Measurements from ENCODE around the gene ALDOA. TPM values are rescaled to one million over a fixed set of nuclear protein-coding genes. Genes with fewer than 3 reads are reported as not detected.
A peak's percentile ranks its signal among the peaks of the same experiment; 100 is the strongest.

The ALDOA gene
- total and polyA plus RNA-seq, 9 of the 15 experiments (the other 6 are each of a cell fraction or from before 2014, with no cell fraction given), result 311 to 2,224 (median 1,293) TPM

GRCh38 chr16:30067584-30067916, 2.0 kb downstream of the ALDOA start (continued):
- TF ChIP-seq POLR2AphosphoS5 (IDR thresholded peaks at IDR 0.05; ENCODE audit: control insufficient read depth, insufficient read depth, low read depth, low read length) (0 out of 2 replicates have a peak, but pooled peaks have one; percentile 19), ATF4 (CRISPR knock-in tag; IDR thresholded peaks at IDR 0.05) (no peak), TGIF2 (CRISPR knock-in tag; IDR thresholded peaks at IDR 0.05) (0 out of 2 replicates have a peak, but pooled peaks have one; percentile 36), FIP1L1 (IDR thresholded peaks at IDR 0.05; ENCODE audit: low read depth, low read length, poor library complexity, severe bottlenecking) (no peak), ZNF586 (CRISPR knock-in tag; conservative IDR thresholded peaks at IDR 0.05) (no peak), GMEB1 (CRISPR knock-in tag; IDR thresholded peaks at IDR 0.05) (no peak)

- in situ Hi-C loops (cut with MboI) (no loop called here), intact Hi-C loops (cut with micrococcal nuclease) (loop anchor here (10.0 kb wide), 2 partner anchors 306 to 586 kb away; partner anchors contain the start of genes FBRS, MYL11, PRR14 and TBC1D10B)
- Histone ChIP-seq H3K36me3 (ENCODE audit: control insufficient read depth, insufficient read depth, low read length) (peaks cover 64% of the 10 kb centered on the region), H2AFZ (ENCODE audit: low read depth, low read length) (no peak overlapping the region), H3K9ac (ENCODE audit: insufficient read depth in 1 of 2, low read depth in 2 of 2, low read length in 2 of 2) (peak overlapping the region; percentile 86 to 93; a peak in 3 of 4 replicates), H3K79me2 (ENCODE audit: control insufficient read depth, insufficient read depth, low read length) (peaks cover 74% of the 10 kb centered on the region), H3K4me2 (ENCODE audit: insufficient read depth, low read length) (peak overlapping the region; percentile 79), H3K4me1 (replicated peaks in 1 of 2; ENCODE audit: control insufficient read depth in 2 of 2, insufficient read depth in 2 of 2, low read length in 2 of 2) (peaks cover 41 to 57% of the 10 kb centered on the region in 2 experiments), H4K20me1 (replicated peaks; ENCODE audit: control insufficient read depth, insufficient read depth, low read length) (peaks cover 51% of the 10 kb centered on the region), H3K9me3 (replicated peaks; ENCODE audit: control insufficient read depth, insufficient read depth, low read depth, low read length) (no peaks in the 10 kb centered on the region), H3K9me1 (ENCODE audit: control insufficient read depth, insufficient read depth, low read length) (peaks cover 17% of the 10 kb centered on the region), H3K27me3 (ENCODE audit: control insufficient read depth in 2 of 2, insufficient read depth in 2 of 2, low read length in 2 of 2) (no peaks in the 10 kb centered on the region), H3K4me3 (peak overlapping the region; percentile 32), H3K27ac (ENCODE audit: extremely low read depth, low read depth, low read length) (peak overlapping the region; percentile 55; the same call in 2 of the 3 replicates)
- WGBS (ENCODE audit: insufficient coverage, low coverage, missing lambda C conversion rate), result 91% methylated on average over 8 of the region's 9 CpGs
- ATAC-seq, result no peak
- no TSS peak for BruUV-seq (replicated peaks)
- CTCF ChIA-PET (ENCODE audit: low intra/inter-chr PET ratio), result no interaction called here
- TF ChIP-seq MTA3 (IDR thresholded peaks at IDR 0.05; ENCODE audit: borderline replicate concordance) (no peak), ZNF133 (CRISPR knock-in tag; IDR thresholded peaks at IDR 0.05) (no peak), FOXK1 (CRISPR knock-in tag; IDR thresholded peaks at IDR 0.05; ENCODE audit: borderline replicate concordance) (no peak), NR0B1 (IDR thresholded peaks at IDR 0.05; ENCODE audit: partially characterized antibody) (no peak), ZNF282 (CRISPR knock-in tag; IDR thresholded peaks at IDR 0.05) (no peak), CHD1 (IDR thresholded peaks at IDR 0.05; ENCODE audit: low read length) (peak; percentile 44), MTA1 (IDR thresholded peaks at IDR 0.05; ENCODE audit: borderline replicate concordance) (no peak)
- FAIRE-seq, result no peak
- POLR2A ChIA-PET, result interaction anchor here (0.8 to 1.2 kb wide), 2 partner anchors 8 to 25 kb away, joined by 3 to 4 read pairs; no protein-coding TSS in a partner anchor
- DNase-seq (ENCODE audit: extremely low read depth in 1 of 4, low spot score in 3 of 4), result no peak
Observed at GRCh38 chr16:30068333-30068732, 2.8 kb downstream of the ALDOA start.

Data from K562 (cell line).